ENCODE data around the gene OSM.
"Not testable (repeated sequence)": the region's sequence is repeated elsewhere in the genome, so short reads cannot be mapped to it uniquely, and the experiment has no call there.

Gene OSM

DNA sequence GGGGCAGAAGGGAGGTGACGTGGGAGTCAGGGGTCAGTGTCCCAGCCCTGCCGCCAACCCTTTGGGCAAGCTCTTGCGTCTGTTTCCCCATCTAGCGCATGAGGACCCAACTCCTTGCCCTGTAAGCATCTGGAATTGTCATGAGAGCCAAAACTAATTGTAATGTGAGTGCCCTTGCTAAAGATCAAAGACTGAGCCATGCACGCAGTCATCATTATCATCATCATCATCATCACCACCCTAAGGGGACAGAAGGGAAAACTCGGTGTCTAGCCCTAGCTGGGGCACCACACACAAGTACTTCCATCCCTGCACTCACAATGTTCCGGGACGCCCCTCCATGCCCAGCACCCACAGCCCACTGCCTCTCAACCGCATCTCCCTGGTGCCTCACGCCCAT, 22.6 kb downstream of the OSM start:
- peak; percentile 44 for DNase-seq

DNA sequence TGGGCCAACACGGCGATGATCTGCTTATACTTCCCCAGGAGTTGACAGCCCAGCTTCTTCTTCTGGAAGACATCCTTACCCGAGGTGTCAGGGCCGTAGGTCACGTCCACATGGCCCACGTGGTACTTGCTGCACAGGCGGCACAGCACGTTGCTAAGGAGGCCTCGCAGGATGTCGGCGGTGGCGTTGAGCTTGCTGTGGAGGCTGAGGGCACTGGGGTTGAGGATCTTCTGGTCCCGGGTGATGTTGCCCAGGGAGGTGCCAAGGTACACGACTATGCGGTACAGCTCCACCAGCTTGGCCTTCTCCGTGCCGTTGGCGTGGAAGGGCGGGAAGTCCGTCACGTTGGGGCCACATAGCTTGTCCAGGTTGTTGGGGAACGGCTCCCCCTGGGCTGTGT, 23.0 kb downstream of the OSM start:
- peak; percentile 52 for DNase-seq

DNA sequence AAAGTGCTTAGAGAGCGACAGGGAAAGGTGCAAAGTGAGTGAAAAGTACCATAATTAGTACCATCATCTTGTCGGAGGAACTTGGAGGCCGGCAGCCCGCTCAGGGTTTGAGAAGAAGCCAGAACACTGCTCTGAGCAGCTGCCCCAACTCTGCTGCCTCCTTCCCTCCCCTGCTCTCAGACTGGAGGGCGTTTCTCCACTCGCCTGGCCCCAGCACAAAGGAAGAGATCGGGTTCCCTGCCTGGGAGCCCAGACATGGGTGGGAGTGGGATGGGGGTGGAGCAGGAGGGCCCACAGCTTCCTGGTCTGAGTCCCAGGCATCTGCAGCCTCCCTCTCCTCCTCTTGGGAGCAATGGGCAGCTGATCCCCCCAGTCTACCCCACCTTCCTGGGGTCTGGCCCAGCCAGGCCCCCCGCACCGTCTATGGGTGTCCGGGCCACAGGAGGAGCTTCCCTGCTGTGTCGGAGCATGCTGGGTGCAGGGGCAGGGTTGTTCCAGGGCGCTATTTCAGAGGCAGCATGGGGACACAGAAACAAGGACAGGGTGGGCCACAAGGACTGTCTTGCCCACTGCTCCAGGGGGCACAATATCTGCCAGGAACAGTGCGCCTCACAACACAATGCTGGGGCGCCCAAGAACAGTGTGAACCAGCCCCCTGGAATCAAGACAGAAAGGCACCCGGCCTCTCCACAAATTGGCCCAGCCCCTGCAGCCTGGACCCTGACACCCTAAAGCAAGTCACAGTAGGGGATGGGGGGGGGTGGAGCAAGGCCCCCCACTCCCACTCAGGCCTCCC, 24.9 kb downstream of the OSM start:
- peak; percentile 50 for DNase-seq

DNA sequence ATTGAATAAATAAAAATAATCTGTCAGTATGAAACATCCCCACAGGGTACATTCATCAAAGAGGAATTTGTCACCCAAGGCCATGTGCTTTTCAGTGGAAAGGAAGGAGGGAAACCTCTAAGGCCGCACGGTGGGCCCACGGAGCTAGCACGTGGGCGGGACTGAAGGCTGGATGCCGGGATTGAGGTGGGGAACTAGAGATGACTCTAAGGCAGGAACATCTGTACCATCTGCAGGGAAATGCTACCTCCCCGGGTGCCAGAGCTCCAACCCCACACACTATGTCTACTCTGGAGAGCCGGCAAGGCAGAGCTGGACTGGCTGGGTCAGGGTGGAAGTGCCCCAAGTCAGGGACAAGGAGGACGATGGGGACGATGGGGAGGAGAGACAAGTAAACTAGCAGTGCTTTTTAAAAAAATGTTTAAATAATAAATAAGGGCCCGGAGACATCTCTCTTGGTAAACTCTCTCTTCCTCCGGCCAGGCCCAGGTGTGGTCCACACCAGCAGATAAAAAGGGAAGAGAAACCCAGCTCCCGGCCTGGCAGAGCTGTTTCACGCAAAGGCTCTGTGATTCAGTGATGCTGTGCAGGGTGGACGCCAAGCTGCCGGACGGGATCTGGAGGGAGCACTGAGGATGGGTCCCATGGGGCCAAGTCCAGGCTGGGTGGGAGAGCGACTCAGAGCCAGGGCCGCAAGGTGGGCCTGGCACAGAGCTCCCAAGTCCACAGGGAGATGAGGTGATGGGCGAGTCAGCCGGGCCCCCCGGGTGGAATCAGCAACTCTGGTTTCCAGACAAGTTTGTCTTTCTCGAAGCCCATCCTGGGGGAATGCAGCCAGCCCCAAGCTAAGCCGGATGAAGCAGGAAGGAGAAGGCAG, 25.9 kb downstream of the OSM start:
- DNase-seq: peak; percentile 53

DNA sequence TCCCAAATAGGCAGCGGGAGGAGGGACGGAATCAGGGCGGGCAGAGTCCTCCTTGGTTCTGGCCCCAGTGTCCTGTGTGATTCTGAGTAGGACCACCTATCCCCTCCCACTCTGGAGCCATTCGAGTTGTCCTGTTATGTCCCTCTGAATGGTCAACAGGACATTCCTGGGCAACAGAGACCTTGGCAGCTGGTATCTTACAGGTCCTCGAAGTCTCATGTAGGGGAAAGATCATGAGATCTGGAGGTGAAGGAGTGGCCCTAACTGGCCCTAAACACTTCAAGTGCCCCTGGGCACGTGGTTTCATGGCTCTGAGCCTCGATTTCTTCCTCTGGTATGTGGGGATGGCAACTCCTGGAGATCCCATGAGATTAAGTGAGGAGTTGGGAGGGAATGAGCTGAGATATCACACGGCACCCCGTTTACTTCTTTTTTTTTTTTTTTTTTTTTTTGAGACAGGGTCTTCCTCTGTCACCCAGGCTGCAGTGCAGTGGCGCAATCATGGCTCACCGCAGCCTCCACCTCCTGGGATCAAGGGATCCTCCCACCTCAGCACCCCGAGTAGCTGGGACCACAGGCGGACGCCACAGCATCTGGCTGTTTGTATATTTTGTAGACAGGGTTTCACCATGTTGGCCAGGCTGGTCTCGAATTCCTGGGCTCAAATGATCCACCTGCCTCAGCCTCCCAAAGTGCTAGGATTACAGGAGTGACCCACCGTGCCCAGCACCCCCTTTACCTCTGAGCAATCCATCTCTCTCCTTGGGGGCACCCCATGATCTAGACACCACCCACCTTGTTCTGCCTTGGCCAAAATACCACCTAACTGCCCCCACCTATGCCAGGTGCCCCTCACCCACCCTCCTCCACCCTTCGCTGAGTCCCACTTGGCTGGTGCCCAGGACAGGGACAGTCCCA, 26.9 kb downstream of the OSM start:
- DNase-seq: peak; percentile 61

DNA sequence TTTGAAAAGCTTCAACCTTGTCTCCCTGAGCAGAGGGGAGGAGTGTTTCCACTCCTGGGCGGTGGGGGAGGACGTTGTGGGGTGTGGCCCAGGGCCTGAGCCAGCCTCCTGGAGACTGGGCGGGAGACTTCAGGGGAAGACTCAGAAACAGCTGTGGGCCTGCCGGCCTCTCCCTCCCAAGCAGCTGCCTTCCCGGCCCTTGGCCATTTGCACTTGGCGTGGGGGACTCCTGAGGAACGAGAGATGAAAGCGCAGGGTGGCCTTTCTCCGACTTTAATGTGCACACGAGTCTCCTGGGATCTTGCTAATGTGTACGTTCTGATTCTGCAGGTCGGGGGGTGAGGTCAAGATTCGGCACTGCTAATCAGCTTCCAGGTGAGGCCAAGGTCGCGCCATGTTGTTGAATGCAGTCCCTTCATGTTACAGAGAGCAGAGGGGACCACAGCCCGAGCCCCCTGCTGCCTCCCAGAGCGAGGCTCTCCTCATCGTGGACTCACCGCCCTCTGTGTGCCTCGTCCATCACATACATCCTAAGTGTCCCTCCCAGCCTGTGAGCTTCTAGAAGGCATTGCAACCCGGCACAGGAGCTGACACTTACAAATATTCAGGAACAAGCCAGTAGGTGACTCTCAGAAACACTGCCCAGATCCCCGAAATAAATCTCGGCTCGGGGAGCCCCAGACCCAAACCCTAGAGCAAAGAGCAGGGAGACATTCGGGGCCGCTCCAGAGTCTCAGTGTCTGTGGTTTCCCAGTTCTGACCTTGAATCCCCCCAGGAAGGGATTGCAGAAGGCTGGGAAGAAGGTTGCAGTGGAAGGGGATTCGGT, 27.8 kb downstream of the OSM start:
- peak; percentile 60 for DNase-seq

DNA sequence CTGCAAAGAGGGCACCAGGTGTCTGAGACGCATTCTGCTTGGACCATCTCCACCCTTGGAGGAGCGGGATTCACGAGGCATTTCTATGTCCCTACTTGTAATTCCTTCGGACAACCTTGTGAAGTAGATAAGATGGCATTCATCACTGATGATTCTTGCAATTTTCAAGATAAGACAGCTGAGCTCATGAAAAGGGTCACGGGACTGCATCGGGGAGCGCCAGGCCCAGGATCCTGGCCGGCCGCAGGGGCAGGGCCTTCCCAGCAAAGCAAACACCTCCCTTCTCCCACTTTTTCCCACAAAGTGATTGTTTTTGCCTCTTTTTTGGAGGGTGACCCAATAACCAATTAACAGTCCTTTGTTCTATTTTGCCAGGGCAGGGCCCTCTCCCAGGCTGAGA, 28.5 kb downstream of the OSM start:
- DNase-seq: no peak

DNA sequence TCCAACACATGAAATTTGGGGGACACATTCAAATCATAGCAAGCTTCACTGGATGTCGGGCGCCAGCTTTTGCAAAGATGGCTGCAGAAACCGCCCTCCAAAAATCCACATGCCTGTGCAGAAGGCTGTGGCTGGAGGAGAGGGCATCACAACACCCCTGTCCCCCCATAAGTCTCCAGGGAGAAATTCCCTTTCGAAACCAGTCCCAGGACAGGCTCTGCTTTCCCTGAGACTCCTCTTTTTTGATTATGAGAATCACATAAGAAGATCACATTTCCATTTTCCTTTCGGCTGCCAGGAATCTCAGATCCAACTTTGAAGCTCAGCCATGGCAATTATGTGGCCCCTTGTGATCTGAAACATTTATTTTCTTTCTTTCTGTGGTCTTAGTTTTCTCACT, 29.8 kb downstream of the OSM start:
- no peak for DNase-seq

DNA sequence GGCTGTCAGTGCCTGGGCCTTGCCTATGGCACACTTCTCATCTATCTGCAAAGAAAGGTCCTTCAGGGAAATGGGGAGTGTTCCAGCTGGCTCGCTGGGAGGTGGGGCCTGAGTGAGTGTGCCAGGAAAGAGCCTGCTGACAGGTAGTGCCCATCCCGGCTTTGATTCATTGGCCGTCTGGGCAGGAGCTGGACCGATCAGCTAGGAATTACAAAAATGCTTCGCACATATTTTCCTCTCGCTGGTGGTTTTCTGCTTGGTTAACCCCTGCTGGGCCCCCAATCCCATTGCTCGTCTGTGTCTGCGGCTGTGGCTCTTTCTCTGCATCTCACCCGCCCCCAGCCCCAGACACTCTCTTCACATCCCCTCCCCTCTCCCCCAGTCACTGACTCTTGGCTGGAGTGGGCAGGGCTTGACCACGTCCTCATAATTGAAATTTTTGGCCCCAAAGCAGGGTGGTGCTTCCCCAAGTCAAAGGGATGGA, 30.9 kb downstream of the OSM start:
- DNase-seq: no peak

DNA sequence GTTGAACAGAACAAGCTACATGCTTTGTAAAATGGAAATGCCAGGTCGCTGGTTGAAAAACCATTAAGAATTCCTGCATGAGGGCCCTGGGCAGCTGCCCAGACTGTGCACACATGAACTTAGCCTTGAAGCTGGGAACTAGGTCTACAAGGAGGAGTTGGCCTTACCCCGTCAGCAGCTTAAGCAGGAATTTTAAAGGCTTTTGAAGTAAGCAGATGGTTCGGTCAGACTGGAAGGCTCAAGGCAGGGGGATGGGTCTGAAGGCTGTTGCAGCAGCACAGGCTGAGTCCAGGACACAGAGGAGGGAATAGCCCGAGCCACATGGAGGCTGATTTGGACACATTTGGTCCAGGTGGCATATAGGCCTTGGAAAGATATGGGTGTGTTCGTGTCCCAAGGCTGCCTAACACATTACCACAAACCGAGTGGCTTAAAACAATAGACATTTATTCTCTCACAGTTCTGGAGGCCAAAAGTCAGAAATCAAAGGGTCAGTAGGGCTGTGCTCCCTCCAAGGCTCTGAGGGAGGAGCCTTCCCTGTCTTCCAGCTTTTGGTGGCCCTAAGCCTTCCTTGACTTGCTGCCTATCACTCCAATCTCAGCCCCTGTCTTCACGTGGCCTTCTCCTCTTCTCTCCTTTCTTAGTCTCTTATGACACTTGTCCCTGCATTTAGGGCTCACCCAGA, 31.7 kb downstream of the OSM start:
- no peak for DNase-seq

DNA sequence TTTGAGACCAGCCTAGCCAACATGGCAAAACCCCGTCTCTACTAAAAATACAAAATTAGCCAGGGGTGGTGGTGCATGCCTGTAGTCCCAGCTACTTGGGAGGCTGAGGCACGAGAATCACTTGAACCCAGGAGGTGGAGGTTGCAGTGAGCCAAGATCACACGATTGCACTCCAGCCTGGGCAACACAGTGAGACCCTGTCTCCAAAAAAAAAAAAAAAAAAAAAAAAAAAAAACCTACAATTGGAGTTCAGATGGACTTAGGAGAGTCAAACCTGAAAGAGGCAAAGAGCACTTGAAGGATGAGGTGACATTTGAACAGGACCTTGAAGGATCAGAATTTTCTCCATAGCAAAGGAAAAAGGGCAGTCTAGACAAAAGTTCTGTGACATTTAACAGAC, 32.3 kb downstream of the OSM start:
- not testable (repeated sequence) for DNase-seq

DNA sequence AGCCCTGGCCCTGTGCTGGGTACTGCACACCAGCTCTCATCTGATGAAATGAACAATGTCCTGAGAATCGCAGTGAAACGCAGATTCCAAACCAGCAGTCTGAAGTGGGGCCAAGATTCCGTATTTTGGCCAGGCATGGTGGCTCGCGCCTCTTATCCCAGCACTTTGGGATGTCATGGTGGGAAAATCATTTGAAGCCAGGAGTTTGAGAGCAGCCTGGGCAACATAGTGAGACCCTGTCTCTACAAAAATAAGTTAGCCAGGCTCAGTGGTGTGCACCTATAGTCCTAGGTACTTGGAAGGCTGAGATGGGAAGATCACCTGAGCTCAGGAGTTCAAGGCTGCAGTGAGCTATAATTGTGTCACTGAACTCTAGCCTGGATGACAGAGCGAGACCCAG, 33.1 kb downstream of the OSM start:
- no peak for DNase-seq

DNA sequence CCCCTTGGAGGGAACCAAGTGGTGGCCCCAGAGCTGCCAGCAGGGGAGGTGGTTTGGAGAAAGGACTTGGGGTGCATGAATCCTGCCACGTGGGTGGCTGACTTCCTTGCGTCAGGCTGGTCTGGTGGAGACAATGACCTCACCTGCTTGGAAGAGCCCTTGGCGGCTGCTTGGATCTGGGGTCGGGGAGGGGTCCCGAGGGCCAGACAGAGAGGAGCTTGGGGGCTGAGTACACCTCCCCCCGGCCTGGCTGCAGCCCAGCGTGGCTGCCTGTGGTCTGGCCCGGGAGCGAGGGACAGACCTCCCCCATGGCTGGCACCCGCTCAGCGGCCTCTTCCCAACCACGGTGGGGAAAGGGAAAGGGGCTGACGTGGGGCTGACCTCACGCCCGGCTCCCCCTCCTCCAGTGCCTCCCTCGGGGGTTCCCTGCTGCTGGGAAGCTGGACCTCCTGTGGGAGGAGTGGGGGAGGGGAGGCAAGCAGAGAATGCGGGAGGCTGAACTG, 33.9 kb downstream of the OSM start:
- DNase-seq: no peak

DNA sequence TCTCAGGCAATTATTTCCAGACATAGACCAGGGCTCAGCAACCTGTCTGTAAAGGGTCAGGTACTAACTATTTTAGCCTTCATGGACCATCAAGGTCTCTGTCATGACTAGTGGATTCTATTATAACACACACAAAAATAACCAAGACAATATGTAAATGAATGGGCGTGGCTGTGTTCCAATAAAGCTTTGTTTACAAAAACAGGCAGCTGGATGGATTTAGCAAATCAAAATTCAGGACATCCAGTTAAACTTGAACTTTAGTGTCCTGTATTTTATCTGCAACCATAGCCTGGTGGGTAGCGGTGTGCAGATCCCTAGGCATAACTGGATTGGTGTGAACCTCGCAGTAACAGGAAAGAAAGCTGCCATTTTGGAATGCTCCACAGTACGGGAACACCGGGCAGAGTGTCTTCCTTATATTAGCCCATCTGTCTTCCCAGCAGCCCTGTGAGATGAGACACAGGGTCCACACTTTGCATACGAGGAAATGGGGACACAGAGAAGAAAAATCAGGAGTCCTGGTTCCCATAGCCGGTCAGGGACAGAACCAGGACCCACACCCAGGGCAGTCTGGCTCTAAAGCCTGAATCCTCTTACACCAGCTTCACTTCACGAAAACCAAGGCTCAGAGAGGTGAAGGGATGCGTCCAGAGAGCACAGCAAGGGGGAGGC, 35.7 kb downstream of the OSM start:
- DNase-seq: no peak

DNA sequence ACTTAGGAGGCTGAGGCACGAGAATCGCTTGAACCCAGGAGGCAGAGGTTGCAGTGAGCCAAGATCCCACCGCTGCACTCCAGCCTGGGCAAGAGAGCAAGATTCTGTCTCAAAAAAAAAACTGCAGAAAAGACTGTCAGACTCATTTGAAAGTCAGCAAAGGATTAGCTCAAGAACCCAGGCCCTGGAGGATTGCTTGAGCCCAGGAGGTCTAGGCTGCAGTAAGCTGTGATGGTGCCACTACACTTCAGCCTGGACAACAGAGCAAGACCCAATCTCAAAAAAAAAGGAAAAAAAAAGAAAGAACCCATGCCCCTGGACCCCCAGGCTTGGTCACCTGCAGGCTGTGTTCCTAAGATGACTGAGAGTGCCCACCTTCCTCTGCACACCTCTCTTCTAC, 36.3 kb downstream of the OSM start:
- DNase-seq: no peak

DNA sequence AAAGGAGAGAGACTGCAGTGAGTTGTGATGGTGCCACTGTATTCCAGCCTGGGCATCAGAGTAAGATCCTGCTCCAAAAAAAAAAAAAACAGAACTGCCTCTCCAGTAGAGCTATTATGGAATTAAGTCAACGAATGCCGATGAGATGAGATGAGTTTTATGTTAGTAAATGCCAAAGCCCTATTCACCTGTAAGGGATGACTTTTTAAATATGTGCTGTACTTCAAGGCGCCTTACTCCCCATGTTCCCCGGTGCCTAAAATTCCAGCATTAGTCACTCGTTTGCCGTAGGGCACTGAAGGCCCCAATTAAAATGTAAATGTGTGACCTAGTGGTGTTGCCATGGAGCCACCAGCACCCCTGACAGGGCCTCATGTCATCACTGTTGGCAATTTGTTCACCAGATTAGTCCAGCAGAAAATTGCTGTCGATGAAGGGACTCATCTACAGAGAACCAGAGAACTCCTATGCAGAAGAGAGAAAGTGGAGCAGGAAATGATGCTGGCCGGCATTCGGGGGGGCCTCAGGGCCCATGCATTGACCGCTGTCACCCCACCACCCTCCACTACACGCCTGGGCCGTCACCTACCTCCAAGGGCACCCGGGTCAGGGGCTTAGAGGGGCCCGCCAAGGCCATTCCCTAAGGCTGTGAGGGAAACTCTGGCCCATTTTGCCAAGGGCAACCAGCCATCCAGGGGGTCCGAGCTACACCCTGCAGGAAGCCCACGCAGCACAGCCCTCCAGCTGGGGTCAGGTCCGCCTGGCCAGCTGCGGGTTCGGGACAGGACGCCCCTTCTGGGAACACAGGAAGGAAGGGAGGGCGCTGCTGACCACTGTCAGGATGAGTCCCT, 37.9 kb downstream of the OSM start:
- no peak for DNase-seq

DNA sequence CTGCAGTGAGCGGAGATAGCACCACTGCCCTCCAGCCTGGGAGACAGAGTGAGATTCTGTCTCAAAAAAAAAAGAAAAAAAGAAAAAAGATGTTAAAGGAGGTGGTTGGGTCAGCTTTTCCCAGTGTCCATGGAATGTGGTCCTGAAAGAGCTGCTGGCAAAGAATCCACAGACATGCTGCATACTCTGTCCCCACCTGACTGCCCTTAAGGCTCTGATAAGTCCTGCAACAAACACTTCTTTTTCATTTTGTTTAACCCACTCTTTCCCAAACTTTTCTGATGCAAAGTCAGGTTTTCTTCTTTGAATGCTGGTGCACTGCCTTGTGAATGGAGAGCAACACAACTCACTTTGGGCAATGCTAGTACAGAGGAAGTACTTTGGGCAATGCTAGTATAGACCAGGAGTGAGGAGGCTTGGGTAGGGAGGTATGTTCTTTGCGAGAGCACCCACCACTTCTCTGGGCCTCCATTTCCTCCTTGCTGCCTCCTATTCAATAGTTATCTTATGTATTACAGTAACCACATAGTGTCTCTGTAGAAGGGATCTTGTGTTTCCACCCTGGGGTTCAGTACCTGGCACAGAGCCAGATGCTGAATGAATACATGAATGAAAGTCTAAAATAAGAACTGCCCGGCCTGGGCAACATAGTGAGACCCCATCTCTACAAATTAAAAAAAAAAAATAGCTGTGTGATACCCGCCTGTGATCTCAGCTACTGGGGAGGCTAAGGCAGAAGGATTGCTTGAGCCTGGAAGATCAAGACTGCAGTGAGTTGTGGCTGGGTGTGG, 39.0 kb downstream of the OSM start:
- DNase-seq: no peak

DNA sequence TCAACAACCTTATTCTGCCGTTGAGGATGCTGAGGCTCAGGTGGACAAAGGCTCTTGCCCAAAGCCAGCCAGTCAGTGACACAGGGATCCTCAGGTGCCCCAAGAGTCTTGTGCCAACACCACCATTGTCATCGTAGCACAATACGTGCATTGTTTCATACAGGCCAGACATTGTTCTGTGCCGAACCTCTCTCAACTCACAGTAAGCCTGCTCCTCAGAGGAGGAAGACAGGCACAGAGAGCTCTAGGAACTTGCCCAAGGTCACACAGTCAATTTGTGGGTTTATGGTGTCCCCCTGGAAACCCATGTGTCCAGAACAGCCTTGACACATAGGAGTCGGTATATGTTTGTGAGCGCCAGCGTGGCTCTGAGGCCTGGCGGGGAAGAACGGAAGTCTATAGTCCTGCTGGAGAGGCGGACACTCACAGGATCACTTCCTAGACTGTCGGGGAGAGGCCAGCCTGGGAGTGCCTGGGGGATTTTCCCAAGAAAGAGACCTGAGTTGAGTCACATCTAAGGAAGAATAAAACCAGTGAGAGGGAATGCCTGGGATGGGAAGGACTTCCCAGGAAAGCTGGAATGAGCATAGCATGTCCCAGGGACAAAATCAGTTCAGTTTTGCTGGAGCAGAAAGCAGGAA, 40.3 kb downstream of the OSM start:
- DNase-seq: no peak

Measured in stimulated activated CD4-positive, alpha-beta T cell treated with anti-CD3 and anti-CD28 coated beads, Interleukin-15, amount 100 ng/mL, for 24 hours (primary cell).